B cell (primary cell): ENCODE measurements around the gene GIGYF1.

Source experiments
- EZH2 ChIP-seq: IDR thresholded peaks from 2 replicates; pipeline ENCODE4 v1.6.1; 2012; ENCODE audit warnings: borderline replicate concordance, low read depth, mild to moderate bottlenecking, moderate library complexity, low read length; ENCODE audit not compliant: insufficient read depth, poor library complexity, severe bottlenecking
- TF ChIP-seq, protein P1 (sequence below): fragments of 200-600 bp; IDR thresholded peaks from one replicate; pipeline ENCODE4 v1.8.0; 2022; ENCODE audit warnings: antibody characterized with exemption, mild to moderate bottlenecking

DNA sequence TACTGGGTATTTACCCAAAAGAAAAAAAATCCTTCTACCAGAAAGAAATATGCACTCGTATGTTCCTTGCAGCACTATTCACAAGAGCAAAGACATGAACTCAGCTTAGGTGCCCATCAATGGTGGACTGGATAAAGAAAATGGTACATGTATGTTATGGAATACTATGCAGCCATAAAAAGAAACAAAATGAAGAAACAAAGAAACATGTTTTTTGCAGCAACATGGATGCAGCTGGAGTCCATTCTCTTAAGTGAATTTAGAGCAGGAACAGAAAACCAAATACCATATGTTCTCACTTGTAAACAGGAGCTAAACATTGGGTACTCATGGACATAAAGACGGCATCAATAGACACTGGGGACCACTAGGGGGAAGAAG lies 26.0 kb downstream of the GIGYF1 start:
- TF ChIP-seq, protein P1, sequence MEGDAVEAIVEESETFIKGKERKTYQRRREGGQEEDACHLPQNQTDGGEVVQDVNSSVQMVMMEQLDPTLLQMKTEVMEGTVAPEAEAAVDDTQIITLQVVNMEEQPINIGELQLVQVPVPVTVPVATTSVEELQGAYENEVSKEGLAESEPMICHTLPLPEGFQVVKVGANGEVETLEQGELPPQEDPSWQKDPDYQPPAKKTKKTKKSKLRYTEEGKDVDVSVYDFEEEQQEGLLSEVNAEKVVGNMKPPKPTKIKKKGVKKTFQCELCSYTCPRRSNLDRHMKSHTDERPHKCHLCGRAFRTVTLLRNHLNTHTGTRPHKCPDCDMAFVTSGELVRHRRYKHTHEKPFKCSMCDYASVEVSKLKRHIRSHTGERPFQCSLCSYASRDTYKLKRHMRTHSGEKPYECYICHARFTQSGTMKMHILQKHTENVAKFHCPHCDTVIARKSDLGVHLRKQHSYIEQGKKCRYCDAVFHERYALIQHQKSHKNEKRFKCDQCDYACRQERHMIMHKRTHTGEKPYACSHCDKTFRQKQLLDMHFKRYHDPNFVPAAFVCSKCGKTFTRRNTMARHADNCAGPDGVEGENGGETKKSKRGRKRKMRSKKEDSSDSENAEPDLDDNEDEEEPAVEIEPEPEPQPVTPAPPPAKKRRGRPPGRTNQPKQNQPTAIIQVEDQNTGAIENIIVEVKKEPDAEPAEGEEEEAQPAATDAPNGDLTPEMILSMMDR, result no peak
- TF ChIP-seq EZH2, result no peak
